SU-DHL-6 (cell line): ENCODE results near the gene CACNB2.

ENCODE experiments used
- H2AFZ ChIP-seq: fragments of 200-600 bp; sonication (generic); 2 replicates; pipeline ENCODE4 v1.6.1; 2014; ENCODE audit warnings: low read depth, mild to moderate bottlenecking, moderate library complexity, mixed read lengths, antibody characterized with exemption, low read length; ENCODE audit not compliant: severe bottlenecking
- H3F3A ChIP-seq: fragments of 200-600 bp; shearing (Covaris generic); 2 replicates; pipeline ENCODE4 v1.6.0; 2016; ENCODE audit warnings: antibody characterized with exemption, mild to moderate bottlenecking; ENCODE audit not compliant: insufficient read depth
- H3K27ac ChIP-seq: fragments of 200-600 bp; sonication (generic); 2 replicates; pipeline ENCODE4 v1.5.1; 2016; ENCODE audit warnings: low read depth, mild to moderate bottlenecking, low read length, moderate library complexity, mixed read lengths
- H3K27me3 ChIP-seq: fragments of 200-600 bp; sonication (generic), shearing (Covaris generic); 2 replicates; pipeline ENCODE4 v1.6.0; 2014; ENCODE audit warnings: mild to moderate bottlenecking, low read length
- H3K36me3 ChIP-seq: fragments of 200-600 bp; sonication (generic); 2 replicates; pipeline ENCODE4 v1.6.1; 2014; ENCODE audit warnings: mild to moderate bottlenecking, low read length, mixed read lengths
- H3K4me2 ChIP-seq: fragments of 300-600, 200-600 bp; shearing (Covaris generic), sonication (generic); 2 replicates; pipeline ENCODE4 v1.6.0; 2014; ENCODE audit warnings: low read length, low read depth, mild to moderate bottlenecking; ENCODE audit not compliant: poor library complexity, severe bottlenecking
- H3K4me3 ChIP-seq: fragments of 200-600 bp; sonication (generic); 2 replicates; pipeline ENCODE4 v1.5.1; 2014; ENCODE audit warnings: antibody characterized with exemption, low read length, mild to moderate bottlenecking, mixed read lengths; ENCODE audit not compliant: insufficient read depth, poor library complexity, severe bottlenecking
- H3K79me2 ChIP-seq: fragments of 200-600 bp; sonication (generic); 2 replicates; pipeline ENCODE4 v1.6.1; 2014; ENCODE audit warnings: mild to moderate bottlenecking, low read length, moderate library complexity; ENCODE audit not compliant: insufficient read depth
- H3K9ac ChIP-seq: fragments of 200-600 bp; sonication (generic); 2 replicates; pipeline ENCODE4 v1.7.0; 2014; ENCODE audit warnings: mild to moderate bottlenecking, low read length
- H3K9me2 ChIP-seq: fragments of 200-600 bp; sonication (generic); replicated peaks from 2 replicates; pipeline ENCODE4 v1.6.1; 2014; ENCODE audit warnings: low read length; ENCODE audit not compliant: insufficient read depth
- H3K9me3 ChIP-seq: fragments of 200-600 bp; sonication (generic); 2 replicates; pipeline ENCODE4 v1.6.1; 2014; ENCODE audit warnings: low read length, mixed read lengths; ENCODE audit not compliant: insufficient read depth
- H4K20me1 ChIP-seq: fragments of 200-600 bp; sonication (generic); 2 replicates; pipeline ENCODE4 v1.6.1; 2014; ENCODE audit warnings: low read depth, mild to moderate bottlenecking, antibody characterized with exemption, low read length, moderate library complexity, mixed read lengths
- CTCF ChIP-seq: fragments of 200-600 bp; sonication (generic); IDR thresholded peaks from one replicate; pipeline ENCODE4 v1.5.1; 2017; ENCODE audit warnings: antibody characterized with exemption, mild to moderate bottlenecking, low read length, moderate library complexity; ENCODE audit not compliant: insufficient read depth, poor library complexity, severe bottlenecking
- EZH2phosphoT487 ChIP-seq: fragments of 200-600 bp; sonication (generic), shearing (Covaris generic); conservative IDR thresholded peaks from 2 replicates; pipeline ENCODE4 v1.6.1; 2018; ENCODE audit warnings: mild to moderate bottlenecking, antibody characterized with exemption, low read length, moderate library complexity, mixed read lengths

CACNB2 gene

GRCh38 chr10:18097524-18097923 lies 42.7 kb upstream of the CACNB2 start:
- Histone ChIP-seq H3K79me2 (no peaks in the 10 kb centered on the region), H3K9ac (no peak overlapping the region), H3K4me3 (no peak overlapping the region), H2AFZ (no peak overlapping the region), H4K20me1 (no peaks in the 10 kb centered on the region), H3K9me3 (no peaks in the 10 kb centered on the region), H3F3A (no peaks in the 10 kb centered on the region), H3K36me3 (no peaks in the 10 kb centered on the region), H3K4me2 (no peak overlapping the region), H3K9me2 (no peaks in the 10 kb centered on the region), H3K27ac (no peak overlapping the region), H3K27me3 (no peaks in the 10 kb centered on the region)
- TF ChIP-seq CTCF = no peak
- no peak for TF ChIP-seq EZH2phosphoT487

GRCh38 chr10:18098201-18098600 lies 42.0 kb upstream of the CACNB2 start:
- Histone ChIP-seq H3K9ac (no peak overlapping the region), H3K36me3 (no peaks in the 10 kb centered on the region), H3K27me3 (no peaks in the 10 kb centered on the region), H3K9me3 (no peaks in the 10 kb centered on the region), H3K4me3 (no peak overlapping the region), H3K9me2 (no peaks in the 10 kb centered on the region), H3K27ac (no peak overlapping the region), H3F3A (no peaks in the 10 kb centered on the region), H3K79me2 (no peaks in the 10 kb centered on the region), H2AFZ (no peak overlapping the region), H3K4me2 (no peak overlapping the region), H4K20me1 (no peaks in the 10 kb centered on the region)
- TF ChIP-seq CTCF (no peak), EZH2phosphoT487 (no peak)

GRCh38 chr10:18099415-18099814 lies 40.8 kb upstream of the CACNB2 start:
- no peak for TF ChIP-seq EZH2phosphoT487
- no peak for TF ChIP-seq CTCF
- Histone ChIP-seq H4K20me1 (no peaks in the 10 kb centered on the region), H3F3A (no peaks in the 10 kb centered on the region), H3K4me2 (no peak overlapping the region), H3K79me2 (no peaks in the 10 kb centered on the region), H3K4me3 (no peak overlapping the region), H2AFZ (no peak overlapping the region), H3K9ac (no peak overlapping the region), H3K36me3 (no peaks in the 10 kb centered on the region), H3K27ac (no peak overlapping the region), H3K27me3 (no peaks in the 10 kb centered on the region), H3K9me2 (no peaks in the 10 kb centered on the region), H3K9me3 (no peaks in the 10 kb centered on the region)

- Histone ChIP-seq H3K4me3 (no peak overlapping the region), H3K9me3 (no peaks in the 10 kb centered on the region), H3K36me3 (no peaks in the 10 kb centered on the region), H3K27me3 (no peaks in the 10 kb centered on the region), H3K4me2 (no peak overlapping the region), H3K27ac (no peak overlapping the region), H3K9ac (no peak overlapping the region), H2AFZ (no peak overlapping the region), H4K20me1 (no peaks in the 10 kb centered on the region), H3F3A (no peaks in the 10 kb centered on the region), H3K79me2 (no peaks in the 10 kb centered on the region), H3K9me2 (no peaks in the 10 kb centered on the region)
- TF ChIP-seq CTCF = no peak
- no peak for TF ChIP-seq EZH2phosphoT487
Measured at GRCh38 chr10:18100669-18101068, 39.6 kb upstream of the CACNB2 start.
